Esophagus muscularis mucosa (tissue), 4 donors: ENCODE results near the gene SYT9. TPM values are rescaled to one million over a fixed set of nuclear protein-coding genes. Genes with fewer than 3 reads are reported as not detected.

Source experiments
- DNase-seq: peaks from one replicate; pipeline ENCODE4 v3.0.0-alpha.2; 2017; ENCODE audit errors: extremely low spot score
- H3K27ac ChIP-seq, 4 donors: fragments of 200-600 bp; sonication (generic); replicated peaks in 1 of 4; 1 replicate in 3 of 4; 2 replicates in 1 of 4; pipeline ENCODE4 v1.5.1; 2016 to 2019; ENCODE audit warnings: mild to moderate bottlenecking in 1 of 4
- H3K27me3 ChIP-seq, 4 donors: fragments of 200-600 bp; sonication (generic); one replicate each; pipeline versions ENCODE4 v1.5.1 to v1.6.0; 2016 to 2019
- H3K36me3 ChIP-seq, 4 donors: fragments of 200-600 bp; sonication (generic); one replicate each; pipeline ENCODE4 v1.5.1; 2016 to 2019
- H3K4me1 ChIP-seq, 4 donors: fragments of 200-600 bp; sonication (generic); one replicate each; pipeline ENCODE4 v1.5.1; 2016 to 2019
- H3K4me3 ChIP-seq, 4 donors: fragments of 200-600 bp; sonication (generic); 1 replicate in 2 of 4; 2 replicates in 2 of 4; pipeline ENCODE4 v1.5.1; 2016 to 2019; ENCODE audit warnings: mild to moderate bottlenecking in 4 of 4, moderate library complexity in 1 of 4
- H3K9me3 ChIP-seq, 4 donors: fragments of 200-600 bp; sonication (generic); 1 replicate in 3 of 4; 2 replicates in 1 of 4; pipeline ENCODE4 v1.5.1; 2016 to 2019
- EP300 ChIP-seq: sonication (generic); formaldehyde crosslinking; IDR thresholded peaks from one replicate; pipeline ENCODE4 v1.6.1; 2017; ENCODE audit warnings: antibody characterized with exemption
- POLR2A ChIP-seq: fragments of 450-650 bp; IDR thresholded peaks from one replicate; pipeline ENCODE4 v1.6.1; 2017; ENCODE audit warnings: antibody characterized with exemption, moderate library complexity, mild to moderate bottlenecking, low read depth
- POLR2AphosphoS5 ChIP-seq, 2 donors: sonication (generic); formaldehyde crosslinking; IDR thresholded peaks; one replicate each; pipeline ENCODE4 v1.6.1; 2017; ENCODE audit warnings: antibody characterized with exemption in 2 of 2
- WGBS: methylation state at CpG from one replicate; pipeline ENCODE4 v1.1.5; 2018; 5-methylcytosine and 5-hydroxymethylcytosine counted together
- intact Hi-C: fragments of 100-400 bp; cut with DNase I; formaldehyde crosslinking; loops from one replicate; pipeline ENCODE4 v1.15.1; 2023
- total RNA-seq, 4 donors: library from RNA; depleted of rRNA; stranded (reverse); fragments of >200 nt; gene quantifications; one replicate each; pipeline versions ENCODE4 v1.1.0 to v1.2.1, GENCODE V29; 2016
- TF ChIP-seq, protein P1 (sequence below), 3 experiments: fragments of 200-600 bp in 2 of 3; fragments of 450-650 bp in 1 of 3; sonication (generic) in 2 of 3; IDR thresholded peaks; one replicate each; pipeline ENCODE4 v1.5.1; 2017 to 2019; ENCODE audit warnings: antibody characterized with exemption in 3 of 3, mild to moderate bottlenecking in 2 of 3, moderate library complexity in 1 of 3

Gene SYT9
- total RNA-seq, 4 donors from 2014 or later = 0.13 to 0.33 (median 0.29) TPM; not detected in 1

DNA sequence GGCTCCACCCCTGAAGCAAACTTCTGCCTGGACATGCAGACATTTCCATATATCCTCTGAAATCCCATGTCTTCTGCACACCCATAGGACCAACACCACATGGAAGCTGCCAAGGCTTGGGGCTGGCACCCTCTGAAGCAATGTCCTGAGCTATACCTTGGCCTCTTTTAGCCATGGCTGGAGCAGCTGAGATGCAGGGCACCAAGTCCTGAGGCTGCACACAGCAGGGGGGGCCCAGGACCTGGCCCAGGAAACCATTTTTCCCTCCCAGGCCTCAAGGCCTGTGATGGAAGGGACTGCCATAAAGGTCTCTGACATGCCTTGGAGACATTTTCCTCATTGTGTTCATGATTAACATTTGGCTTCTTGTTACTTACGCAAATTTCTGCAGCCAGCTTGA is 34.5 kb downstream of the SYT9 start:
- Histone ChIP-seq H3K27ac (no peak overlapping the region), H3K36me3 (no peaks in the 10 kb centered on the region), H3K27me3 (no peaks in the 10 kb centered on the region), H3K4me1 (no peaks in the 10 kb centered on the region), H3K9me3 (peaks cover 0 to 3% (median 0%) of the 10 kb centered on the region in 4 donors), H3K4me3 (no peak overlapping the region)
- intact Hi-C loops = no loop called here
- 93% methylated on average over 1 of the region's 1 CpG for WGBS
- TF ChIP-seq POLR2AphosphoS5 (IDR thresholded peaks at IDR 0.05) = no peak
- TF ChIP-seq, protein P1, sequence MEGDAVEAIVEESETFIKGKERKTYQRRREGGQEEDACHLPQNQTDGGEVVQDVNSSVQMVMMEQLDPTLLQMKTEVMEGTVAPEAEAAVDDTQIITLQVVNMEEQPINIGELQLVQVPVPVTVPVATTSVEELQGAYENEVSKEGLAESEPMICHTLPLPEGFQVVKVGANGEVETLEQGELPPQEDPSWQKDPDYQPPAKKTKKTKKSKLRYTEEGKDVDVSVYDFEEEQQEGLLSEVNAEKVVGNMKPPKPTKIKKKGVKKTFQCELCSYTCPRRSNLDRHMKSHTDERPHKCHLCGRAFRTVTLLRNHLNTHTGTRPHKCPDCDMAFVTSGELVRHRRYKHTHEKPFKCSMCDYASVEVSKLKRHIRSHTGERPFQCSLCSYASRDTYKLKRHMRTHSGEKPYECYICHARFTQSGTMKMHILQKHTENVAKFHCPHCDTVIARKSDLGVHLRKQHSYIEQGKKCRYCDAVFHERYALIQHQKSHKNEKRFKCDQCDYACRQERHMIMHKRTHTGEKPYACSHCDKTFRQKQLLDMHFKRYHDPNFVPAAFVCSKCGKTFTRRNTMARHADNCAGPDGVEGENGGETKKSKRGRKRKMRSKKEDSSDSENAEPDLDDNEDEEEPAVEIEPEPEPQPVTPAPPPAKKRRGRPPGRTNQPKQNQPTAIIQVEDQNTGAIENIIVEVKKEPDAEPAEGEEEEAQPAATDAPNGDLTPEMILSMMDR (IDR thresholded peaks at IDR 0.05) = no peak
- no peak for TF ChIP-seq EP300
- no peak for TF ChIP-seq POLR2A
- DNase-seq = no peak

- H3K4me3 ChIP-seq = no peak overlapping the region
- no peak for TF ChIP-seq POLR2A
- TF ChIP-seq, protein P1 (IDR thresholded peaks at IDR 0.05) = no peak
- no peak for TF ChIP-seq EP300
- TF ChIP-seq POLR2AphosphoS5 (IDR thresholded peaks at IDR 0.05) = no peak
- intact Hi-C loops = no loop called here
- WGBS = 65% methylated on average over 2 of the region's 2 CpGs
- no peaks in the 10 kb centered on the region for H3K36me3 ChIP-seq
- no peaks in the 10 kb centered on the region for H3K27me3 ChIP-seq
- H3K9me3 ChIP-seq = no peaks in the 10 kb centered on the region
- no peak overlapping the region for H3K27ac ChIP-seq
- no peak for DNase-seq
- no peaks in the 10 kb centered on the region for H3K4me1 ChIP-seq
These were observed 39.6 kb downstream of the SYT9 start for GRCh38 chr11:7291100-7291829.

- H3K27me3 ChIP-seq = no peaks in the 10 kb centered on the region
- no peak for DNase-seq
- no peaks in the 10 kb centered on the region for H3K36me3 ChIP-seq
- no peaks in the 10 kb centered on the region for H3K4me1 ChIP-seq
- no peak overlapping the region for H3K27ac ChIP-seq
- no peaks in the 10 kb centered on the region for H3K9me3 ChIP-seq
- intact Hi-C loops = no loop called here
- H3K4me3 ChIP-seq = no peak overlapping the region
- WGBS = 80% methylated on average over 2 of the region's 2 CpGs
- TF ChIP-seq POLR2AphosphoS5 (IDR thresholded peaks at IDR 0.05) (no peak), POLR2A (no peak), EP300 (no peak)
- TF ChIP-seq, protein P1 (IDR thresholded peaks at IDR 0.05) = no peak
These were observed 41.2 kb downstream of the SYT9 start for GRCh38 chr11:7292922-7293321.

GRCh38 chr11:7299393-7299792 is 47.7 kb downstream of the SYT9 start:
- no peak for DNase-seq
- TF ChIP-seq EP300 (no peak), POLR2AphosphoS5 (IDR thresholded peaks at IDR 0.05) (no peak), POLR2A (no peak)
- TF ChIP-seq, protein P1 (IDR thresholded peaks at IDR 0.05) = no peak
- Histone ChIP-seq H3K4me1 (no peaks in the 10 kb centered on the region), H3K4me3 (no peak overlapping the region), H3K27me3 (no peaks in the 10 kb centered on the region), H3K9me3 (no peaks in the 10 kb centered on the region), H3K36me3 (no peaks in the 10 kb centered on the region), H3K27ac (no peak overlapping the region)
- WGBS = 76% methylated on average over 3 of the region's 3 CpGs
- intact Hi-C loops = no loop called here

GRCh38 chr11:7300281-7300680 is 48.6 kb downstream of the SYT9 start:
- DNase-seq = no peak
- H3K36me3 ChIP-seq = no peaks in the 10 kb centered on the region
- H3K4me3 ChIP-seq = no peak overlapping the region
- no peaks in the 10 kb centered on the region for H3K27me3 ChIP-seq
- H3K4me1 ChIP-seq = no peaks in the 10 kb centered on the region
- no peak overlapping the region for H3K27ac ChIP-seq
- TF ChIP-seq EP300 (no peak), POLR2A (no peak), POLR2AphosphoS5 (IDR thresholded peaks at IDR 0.05) (no peak)
- TF ChIP-seq, protein P1 (IDR thresholded peaks at IDR 0.05) = no peak
- H3K9me3 ChIP-seq = no peaks in the 10 kb centered on the region
- intact Hi-C loops = no loop called here
- WGBS = 63% methylated on average over 2 of the region's 2 CpGs
